ENCODE results near the gene RPL35A.
"Not testable (repeated sequence)": the region's sequence is repeated elsewhere in the genome, so short reads cannot be mapped to it uniquely, and the experiment has no call there.

Gene RPL35A

DNA sequence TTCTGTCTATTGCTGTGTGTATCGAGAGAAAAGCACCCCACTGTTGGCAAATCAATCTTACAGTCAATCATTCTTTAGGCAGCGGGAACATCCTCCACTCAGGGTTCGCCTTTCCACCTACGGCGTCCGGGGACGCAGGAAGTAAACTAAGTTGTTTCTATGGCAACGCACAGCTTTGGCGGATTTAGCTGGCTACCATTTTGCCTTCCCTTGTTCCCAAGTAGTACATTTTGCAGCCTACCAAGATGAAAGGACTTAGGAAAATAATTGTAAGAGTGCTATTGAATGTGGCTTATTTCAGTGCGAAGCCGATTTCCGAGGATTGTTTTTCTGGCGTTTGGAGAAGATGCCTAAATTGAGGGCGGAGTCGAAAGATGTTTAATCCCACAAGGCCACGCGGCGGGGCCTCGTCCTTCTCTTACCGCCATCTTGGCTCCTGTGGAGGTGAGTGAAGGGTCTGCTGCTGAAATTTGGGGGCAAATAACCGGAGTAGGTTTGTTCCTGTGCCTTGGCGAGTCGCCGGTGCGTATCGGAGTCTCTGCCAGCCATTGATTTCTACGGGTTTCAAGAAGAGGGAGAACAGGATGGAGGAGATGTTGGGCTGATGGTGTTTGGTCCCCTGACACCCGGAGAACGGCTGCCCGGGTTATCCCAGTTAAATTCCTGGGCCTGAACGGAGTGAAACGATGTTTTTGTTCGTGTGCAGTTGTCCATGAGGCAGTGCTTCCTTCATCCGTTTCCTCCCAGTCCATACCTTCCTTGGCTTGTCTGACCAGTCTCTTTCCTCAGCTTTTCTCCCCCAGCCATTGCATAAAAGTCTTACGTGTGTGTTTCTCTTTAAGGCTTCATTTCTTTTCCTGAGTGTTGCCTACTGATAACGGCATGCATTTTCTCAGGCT is at the start of gene RPL35A:
Gene RPL35A, plus strand, starts transcription at position 413 of the 899 bp plus-strand sequence. CDS start 778 bp downstream, outside the sequence.
- Mint-ChIP-seq H3K4me3 (peak within 1 kb of the TSS; percentile 99), H3K27ac (peak within 1 kb of the TSS; percentile 100), H3K9me3 (no peaks in the 10 kb centered on the region), H3K27me3 (no peaks in the 10 kb centered on the region), H3K36me3 (ENCODE audit: low read depth) (peaks cover 53% of the 10 kb centered on the region), H3K4me1 (ENCODE audit: low read depth) (peaks cover 42% of the 10 kb centered on the region)
- peak; percentile 88 for DNase-seq

- Mint-ChIP-seq H3K36me3 (ENCODE audit: low read depth) (no peaks in the 10 kb centered on the region), H3K27ac (no peak overlapping the region), H3K27me3 (no peaks in the 10 kb centered on the region), H3K4me3 (no peak overlapping the region), H3K4me1 (ENCODE audit: low read depth) (peaks cover 18% of the 10 kb centered on the region), H3K9me3 (no peaks in the 10 kb centered on the region)
- DNase-seq: no peak
These were observed 48.4 kb upstream of the RPL35A start for GRCh38 chr3:197901626-197902025.

DNA sequence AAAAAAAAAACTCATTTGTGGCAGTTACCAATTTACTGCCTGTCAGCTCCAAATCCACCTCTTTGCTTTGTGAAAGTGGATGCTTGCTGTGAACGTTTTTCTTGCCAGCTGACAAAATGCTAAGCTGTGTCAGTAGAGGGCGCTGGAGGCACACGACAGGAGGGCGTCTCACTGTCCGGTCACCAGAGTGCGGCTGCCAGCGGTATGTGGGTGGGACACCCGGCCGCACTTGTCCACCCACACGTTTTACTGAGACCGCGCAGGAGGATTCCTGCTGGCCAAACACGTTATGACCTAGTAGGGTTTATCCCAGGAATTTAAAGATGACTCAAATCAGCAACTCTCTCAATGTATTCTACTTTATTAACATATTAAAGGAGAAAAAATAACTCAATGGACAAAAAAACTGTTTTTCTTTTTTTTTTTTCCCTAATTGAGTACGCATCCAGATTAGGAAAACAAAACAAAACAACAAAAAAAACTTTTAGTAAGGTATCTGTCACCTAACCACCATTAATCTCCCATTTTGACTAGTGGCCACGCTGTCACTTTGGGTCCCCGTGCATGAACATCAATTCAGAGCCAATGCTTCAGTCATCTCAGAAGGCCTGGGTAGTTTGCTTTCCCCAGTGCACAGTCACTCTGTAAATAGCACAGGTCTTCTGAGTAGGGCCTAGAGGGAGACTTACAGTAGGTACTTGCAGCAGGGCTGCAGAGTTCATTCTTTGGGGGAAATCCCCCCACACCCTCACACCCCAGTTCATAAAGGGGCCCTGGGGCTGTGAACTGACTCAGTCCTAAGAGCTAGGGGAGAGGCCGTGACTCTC is 43.8 kb upstream of the RPL35A start:
- Mint-ChIP-seq H3K4me1 (ENCODE audit: low read depth) (peaks cover 38% of the 10 kb centered on the region), H3K9me3 (no peaks in the 10 kb centered on the region), H3K36me3 (ENCODE audit: low read depth) (peaks cover 12% of the 10 kb centered on the region), H3K27me3 (no peaks in the 10 kb centered on the region), H3K4me3 (peak overlapping the region; percentile 47), H3K27ac (peak overlapping the region; percentile 95)
- peak; percentile 84 for DNase-seq

GRCh38 chr3:197906850-197907187 is 43.2 kb upstream of the RPL35A start:
- no peaks in the 10 kb centered on the region for H3K9me3 Mint-ChIP-seq
- peaks cover 38% of the 10 kb centered on the region for H3K4me1 Mint-ChIP-seq (ENCODE audit: low read depth)
- DNase-seq: no peak
- H3K27me3 Mint-ChIP-seq: no peaks in the 10 kb centered on the region
- peak overlapping the region; percentile 47 for H3K4me3 Mint-ChIP-seq
- peak overlapping the region; percentile 95 for H3K27ac Mint-ChIP-seq
- H3K36me3 Mint-ChIP-seq (ENCODE audit: low read depth): peaks cover 12% of the 10 kb centered on the region

- H3K36me3 Mint-ChIP-seq (ENCODE audit: low read depth): peaks cover 12% of the 10 kb centered on the region
- peak overlapping the region; percentile 47 for H3K4me3 Mint-ChIP-seq
- H3K27me3 Mint-ChIP-seq: no peaks in the 10 kb centered on the region
- no peaks in the 10 kb centered on the region for H3K9me3 Mint-ChIP-seq
- DNase-seq: no peak
- H3K27ac Mint-ChIP-seq: peak overlapping the region; percentile 95
- peaks cover 38% of the 10 kb centered on the region for H3K4me1 Mint-ChIP-seq (ENCODE audit: low read depth)
These were observed 42.8 kb upstream of the RPL35A start for GRCh38 chr3:197907196-197907595.

- Mint-ChIP-seq H3K4me3 (peak overlapping the region; percentile 46), H3K36me3 (ENCODE audit: low read depth) (peaks cover 21% of the 10 kb centered on the region), H3K4me1 (ENCODE audit: low read depth) (peaks cover 42% of the 10 kb centered on the region)
- H3K27me3 Mint-ChIP-seq, H3K27ac Mint-ChIP-seq, H3K9me3 Mint-ChIP-seq, DNase-seq: not testable (repeated sequence)
These were observed 41.4 kb upstream of the RPL35A start for GRCh38 chr3:197908550-197908949.

- peaks cover 21% of the 10 kb centered on the region for H3K36me3 Mint-ChIP-seq (ENCODE audit: low read depth)
These were observed 40.9 kb upstream of the RPL35A start for GRCh38 chr3:197908957-197909701.

DNA sequence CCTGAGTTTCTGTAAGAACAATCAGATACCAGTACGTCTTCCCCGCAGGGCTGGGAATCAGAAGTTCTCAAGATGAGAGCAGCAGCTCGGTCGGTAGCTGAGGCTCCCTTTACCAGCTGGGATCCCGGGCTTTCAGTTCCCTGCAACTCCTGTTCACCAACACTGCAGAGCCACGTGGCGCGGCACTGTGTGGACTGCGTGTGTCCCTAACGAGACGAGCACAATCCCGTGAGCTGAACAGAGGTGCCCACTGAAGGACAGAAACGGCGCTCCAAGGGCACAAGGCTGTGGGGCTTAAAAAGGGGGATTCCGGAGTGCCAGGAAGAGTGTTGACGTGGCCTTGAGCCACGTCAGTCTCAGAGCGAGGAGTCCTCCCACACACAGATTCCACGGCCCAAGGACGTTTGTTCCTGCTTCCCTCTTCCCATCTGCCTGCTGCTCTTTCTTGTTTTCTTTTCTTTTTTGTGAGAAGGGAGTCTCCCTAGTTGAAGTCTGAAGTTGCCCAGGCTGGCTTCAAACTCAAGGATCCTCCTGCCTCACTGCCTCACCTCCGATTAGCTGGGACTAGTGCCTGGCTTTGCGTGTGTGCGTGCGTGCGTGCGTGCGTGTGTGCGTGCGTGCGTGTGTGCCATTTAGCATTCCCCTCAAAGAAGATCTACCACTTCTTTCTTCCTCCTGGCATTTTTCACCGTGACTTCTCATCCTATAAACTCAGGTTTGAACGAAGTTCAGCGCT is 37.1 kb upstream of the RPL35A start:
- peaks cover 17% of the 10 kb centered on the region for H3K36me3 Mint-ChIP-seq (ENCODE audit: low read depth)
- H3K27ac Mint-ChIP-seq: peak overlapping the region; percentile 34
- H3K9me3 Mint-ChIP-seq: no peaks in the 10 kb centered on the region
- peak overlapping the region; percentile 77 for H3K4me3 Mint-ChIP-seq
- H3K27me3 Mint-ChIP-seq: no peaks in the 10 kb centered on the region
- peaks cover 21% of the 10 kb centered on the region for H3K4me1 Mint-ChIP-seq (ENCODE audit: low read depth)
- DNase-seq: peak; percentile 35

More at GRCh38 chr3:197908957-197909701, 40.9 kb upstream of the RPL35A start:
- DNase-seq: no peak
- Mint-ChIP-seq H3K27me3 (no peaks in the 10 kb centered on the region), H3K9me3 (no peaks in the 10 kb centered on the region), H3K4me1 (ENCODE audit: low read depth) (peaks cover 47% of the 10 kb centered on the region), H3K4me3 (peak overlapping the region; percentile 35), H3K27ac (no peak overlapping the region)

DNA sequence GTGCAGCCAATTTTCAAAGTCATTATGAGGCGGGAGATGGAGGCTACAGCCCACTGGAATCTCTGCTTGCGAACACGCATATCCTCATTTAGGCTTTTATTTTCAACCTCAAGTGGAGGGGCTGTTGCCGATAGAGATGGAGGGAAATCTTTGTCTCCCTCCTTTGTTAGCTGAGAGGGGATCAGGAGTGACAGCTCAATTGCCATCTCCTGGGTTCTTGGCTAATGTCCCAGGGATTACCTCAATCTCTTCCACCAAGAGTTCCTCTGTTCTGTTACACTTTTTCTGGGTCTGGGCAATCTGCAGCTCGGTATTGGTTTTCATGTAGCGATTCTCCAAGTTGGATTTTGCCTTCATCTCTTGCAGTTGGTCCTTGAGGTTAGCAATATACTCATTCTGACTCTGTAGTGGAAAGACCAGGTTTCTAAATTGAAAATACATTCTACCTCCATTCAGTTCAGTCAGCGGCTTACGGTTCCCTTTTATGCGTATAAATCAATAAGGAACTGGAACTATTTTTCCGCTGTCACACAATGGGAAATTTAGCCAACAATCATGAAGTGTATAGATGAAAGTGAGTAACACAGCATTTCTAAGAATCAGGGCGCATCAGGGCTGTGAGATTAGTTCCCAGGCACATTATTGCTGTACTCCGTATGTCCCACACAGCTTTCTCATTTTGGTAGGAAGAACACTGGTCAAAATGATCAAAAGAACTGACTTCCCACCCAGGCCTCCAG is 36.2 kb upstream of the RPL35A start:
- H3K27ac Mint-ChIP-seq: peak overlapping the region; percentile 34
- H3K4me1 Mint-ChIP-seq (ENCODE audit: low read depth): peaks cover 16% of the 10 kb centered on the region

GRCh38 chr3:197921429-197922275 is 28.3 kb upstream of the RPL35A start:
- H3K4me3 Mint-ChIP-seq, H3K9me3 Mint-ChIP-seq, H3K27me3 Mint-ChIP-seq, DNase-seq: not testable (repeated sequence)
- Mint-ChIP-seq H3K36me3 (ENCODE audit: low read depth) (peaks cover 18% of the 10 kb centered on the region), H3K27ac (peak overlapping the region; percentile 76), H3K4me1 (ENCODE audit: low read depth) (peaks cover 10% of the 10 kb centered on the region)

More for the DNA sequence above, 36.2 kb upstream of the RPL35A start:
- Mint-ChIP-seq H3K36me3 (ENCODE audit: low read depth) (peaks cover 16% of the 10 kb centered on the region), H3K27me3 (no peaks in the 10 kb centered on the region), H3K9me3 (no peaks in the 10 kb centered on the region), H3K4me3 (no peak overlapping the region)
- DNase-seq: no peak

DNA sequence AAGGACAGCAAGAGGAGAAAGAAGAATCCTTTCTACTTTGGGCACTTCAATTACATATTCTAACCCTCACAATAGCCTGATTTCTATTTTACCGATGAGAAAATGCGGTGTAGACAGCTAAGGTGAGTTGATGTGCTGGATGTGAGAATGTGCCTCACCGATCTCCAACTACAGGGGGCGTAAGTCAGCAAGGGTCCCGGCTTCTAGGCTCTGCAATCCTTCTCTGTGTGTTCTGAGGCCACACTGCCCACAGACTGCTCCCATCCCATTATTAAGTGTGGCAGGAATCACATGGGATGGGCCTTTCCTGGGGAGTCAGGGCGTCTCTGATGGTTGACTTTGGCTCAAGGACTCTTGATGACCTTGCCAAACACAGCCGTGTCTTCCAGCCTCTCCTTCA is 23.6 kb upstream of the RPL35A start:
- no peaks in the 10 kb centered on the region for H3K9me3 Mint-ChIP-seq
- no peak overlapping the region for H3K4me3 Mint-ChIP-seq
- no peak for DNase-seq
- H3K27ac Mint-ChIP-seq: no peak overlapping the region
- H3K27me3 Mint-ChIP-seq: no peaks in the 10 kb centered on the region
- peaks cover 33% of the 10 kb centered on the region for H3K36me3 Mint-ChIP-seq (ENCODE audit: low read depth)
- peaks cover 7% of the 10 kb centered on the region for H3K4me1 Mint-ChIP-seq (ENCODE audit: low read depth)

GRCh38 chr3:197927578-197927977 is 22.4 kb upstream of the RPL35A start:
- H3K4me3 Mint-ChIP-seq; H3K4me1 Mint-ChIP-seq (ENCODE audit: low read depth); H3K27ac Mint-ChIP-seq; H3K9me3 Mint-ChIP-seq; H3K27me3 Mint-ChIP-seq; DNase-seq: not testable (repeated sequence)
- H3K36me3 Mint-ChIP-seq (ENCODE audit: low read depth): peaks cover 32% of the 10 kb centered on the region
